GM23338 (cell line): ENCODE results near the gene TMEM139. TPM values are rescaled to one million over a fixed set of nuclear protein-coding genes. Genes with fewer than 3 reads are reported as not detected.

Source experiments
- ATAC-seq: fragments of 200-7000 bp; cut with Tn5 transposase; 3 replicates; pipeline ENCODE4 v1.9.1; 2020
- DNase-seq: peaks from one replicate; pipeline ENCODE4 v3.0.0-alpha.2; 2015; ENCODE audit warnings: low spot score
- H2AFZ ChIP-seq: fragments of 200-600 bp; sonication (generic); 2 replicates; pipeline ENCODE4 v1.8.0; 2016; ENCODE audit warnings: antibody characterized with exemption, mild to moderate bottlenecking, moderate library complexity
- H3F3A ChIP-seq: fragments of 200-600 bp; sonication (generic); replicated peaks from 2 replicates; pipeline ENCODE4 v1.8.0; 2017; ENCODE audit warnings: antibody characterized with exemption, mixed run types, low read depth
- H3K27ac ChIP-seq: fragments of 200-600 bp; sonication (generic); 2 replicates; pipeline ENCODE4 v1.6.1; 2016; ENCODE audit warnings: low read depth
- H3K27me3 ChIP-seq: fragments of 200-600 bp; sonication (generic); 2 replicates; pipeline ENCODE4 v1.8.0; 2016; ENCODE audit warnings: mild to moderate bottlenecking, mixed run types, moderate library complexity; ENCODE audit not compliant: insufficient read depth
- H3K36me3 ChIP-seq: fragments of 200-600 bp; sonication (generic); 2 replicates; pipeline ENCODE4 v1.8.0; 2016; ENCODE audit warnings: mild to moderate bottlenecking; ENCODE audit not compliant: insufficient read depth
- H3K4me1 ChIP-seq: fragments of 200-600 bp; sonication (generic); 2 replicates; pipeline ENCODE4 v1.8.0; 2016; ENCODE audit warnings: mild to moderate bottlenecking, moderate library complexity; ENCODE audit not compliant: insufficient read depth
- H3K4me2 ChIP-seq: fragments of 200-600 bp; sonication (generic); 2 replicates; pipeline ENCODE4 v1.7.1; 2017; ENCODE audit warnings: mixed run types
- H3K4me3 ChIP-seq: fragments of 200-600 bp; sonication (generic); 2 replicates; pipeline ENCODE4 v1.6.1; 2016; ENCODE audit warnings: mixed run types
- H3K79me2 ChIP-seq: fragments of 200-600 bp; sonication (generic); replicated peaks from 2 replicates; pipeline ENCODE4 v1.8.0; 2017; ENCODE audit warnings: mild to moderate bottlenecking; ENCODE audit not compliant: insufficient read depth
- H3K9me2 ChIP-seq: fragments of 200-600 bp; sonication (generic); 2 replicates; pipeline ENCODE4 v1.8.0; 2017; ENCODE audit not compliant: insufficient read depth
- H4K20me1 ChIP-seq: fragments of 200-600 bp; sonication (generic); replicated peaks from 2 replicates; pipeline ENCODE4 v1.8.0; 2017; ENCODE audit warnings: mild to moderate bottlenecking; ENCODE audit not compliant: insufficient read depth
- H3K27ac Mint-ChIP-seq: 2 replicates; pipeline ENCODE4 v1.8.0; 2020; ENCODE audit warnings: inconsistent platforms, mild to moderate bottlenecking, moderate library complexity, mixed read lengths
- H3K27me3 Mint-ChIP-seq: 3 replicates; pipeline ENCODE4 v1.8.0; 2022; ENCODE audit warnings: low read depth, mild to moderate bottlenecking, moderate library complexity, mixed read lengths, inconsistent platforms; ENCODE audit not compliant: insufficient read depth, poor library complexity
- H3K36me3 Mint-ChIP-seq: 3 replicates; pipeline ENCODE4 v1.8.0; 2021; ENCODE audit warnings: low read depth, mild to moderate bottlenecking, inconsistent platforms, moderate library complexity, mixed read lengths
- H3K4me1 Mint-ChIP-seq: 3 replicates; pipeline ENCODE4 v1.8.0; 2020; ENCODE audit warnings: mild to moderate bottlenecking, inconsistent platforms, mixed read lengths
- H3K4me3 Mint-ChIP-seq: 3 replicates; pipeline ENCODE4 v1.8.0; 2021; ENCODE audit warnings: moderate library complexity, mild to moderate bottlenecking, inconsistent platforms, mixed read lengths
- H3K9me3 Mint-ChIP-seq: 3 replicates; pipeline ENCODE4 v1.8.0; 2020; ENCODE audit warnings: moderate library complexity, mild to moderate bottlenecking, inconsistent platforms, mixed read lengths
- CREB1 ChIP-seq: fragments of 250-450 bp; sonication (Bioruptor Pico); IDR thresholded peaks from 2 replicates; pipeline ENCODE4 v1.5.0; 2020; ENCODE audit warnings: low read depth, mild to moderate bottlenecking, moderate library complexity
- EZH2phosphoT487 ChIP-seq: fragments of 200-600 bp; sonication (generic); IDR thresholded peaks from one replicate; pipeline ENCODE4 v1.8.1; 2018; ENCODE audit warnings: antibody characterized with exemption; ENCODE audit not compliant: unreplicated experiment
- JUNB ChIP-seq: IDR thresholded peaks from one replicate; pipeline ENCODE4 v1.6.1; 2016; ENCODE audit warnings: antibody characterized with exemption; ENCODE audit not compliant: unreplicated experiment
- POLR2AphosphoS5 ChIP-seq: IDR thresholded peaks from 2 replicates; pipeline ENCODE4 v1.6.1; 2016; ENCODE audit warnings: antibody characterized with exemption, low read depth
- STAT1 ChIP-seq: IDR thresholded peaks from one replicate; pipeline ENCODE4 v1.6.1; 2016; ENCODE audit warnings: antibody characterized with exemption; ENCODE audit not compliant: unreplicated experiment
- ZNF331 ChIP-seq: fragments of 250-450 bp; sonication (Bioruptor Pico); IDR thresholded peaks from 2 replicates; pipeline ENCODE4 v1.5.0; 2020; ENCODE audit warnings: low read depth, mild to moderate bottlenecking, moderate library complexity
- polyA plus RNA-seq: library from polyadenylated mRNA; unstranded; fragments of >200 nt; fragmentation: Nextera tagmentation; extraction: Ambion mirVana; gene quantifications from 2 replicates; pipeline ENCODE4 v1.2.1, GENCODE V29; 2016
- total RNA-seq: library from RNA; depleted of rRNA; stranded (reverse); fragments of >200 nt; shearing (Covaris generic); gene quantifications from 2 replicates; pipeline ENCODE4 v1.2.3, GENCODE V29; 2014
- TF ChIP-seq, protein P1 (sequence below), 2 experiments: fragments of 200-600 bp in 1 of 2; sonication (generic) in 1 of 2; conservative IDR thresholded peaks; 2 replicates each; pipeline versions ENCODE4 v1.5.1 to v1.6.1; 2016 to 2017; ENCODE audit warnings: antibody characterized with exemption in 2 of 2, low read depth in 2 of 2, mild to moderate bottlenecking in 2 of 2, moderate library complexity in 1 of 2
- TF ChIP-seq, protein P2 (sequence below): IDR thresholded peaks from 2 replicates; pipeline ENCODE4 v1.6.1; 2016; ENCODE audit warnings: antibody characterized with exemption
- TF ChIP-seq, protein P3 (sequence below): fragments of 250-450 bp; sonication (Bioruptor Pico); IDR thresholded peaks from 2 replicates; pipeline ENCODE4 v1.5.0; 2020; ENCODE audit warnings: mild to moderate bottlenecking, moderate library complexity
- TF ChIP-seq, protein P4 (sequence below): IDR thresholded peaks from one replicate; pipeline ENCODE4 v1.6.1; 2018; ENCODE audit warnings: antibody characterized with exemption; ENCODE audit not compliant: unreplicated experiment

The TMEM139 gene
- total and polyA plus RNA-seq, 2 experiments from 2014 or later: 3.3 to 3.6 TPM

DNA sequence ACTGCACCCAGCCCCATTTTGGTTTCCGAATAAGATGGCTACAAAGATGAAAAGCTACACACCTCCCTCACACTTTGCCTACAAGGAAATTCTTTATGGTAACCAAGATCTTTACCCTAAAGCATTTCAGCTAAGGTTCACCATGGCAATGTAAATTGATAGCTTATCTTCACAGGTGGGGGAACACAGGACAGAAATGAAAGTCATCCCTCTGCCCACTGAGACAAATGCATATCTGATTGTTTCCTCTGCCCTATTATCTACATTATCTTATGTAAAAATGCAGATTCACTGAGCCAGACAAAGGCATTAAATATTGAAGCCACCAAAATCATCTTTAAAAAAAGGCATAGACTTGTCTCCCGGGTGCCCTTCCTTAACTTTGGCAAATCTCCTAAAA is 3.2 kb upstream of the TMEM139 start (continued):
- TF ChIP-seq, protein P1, sequence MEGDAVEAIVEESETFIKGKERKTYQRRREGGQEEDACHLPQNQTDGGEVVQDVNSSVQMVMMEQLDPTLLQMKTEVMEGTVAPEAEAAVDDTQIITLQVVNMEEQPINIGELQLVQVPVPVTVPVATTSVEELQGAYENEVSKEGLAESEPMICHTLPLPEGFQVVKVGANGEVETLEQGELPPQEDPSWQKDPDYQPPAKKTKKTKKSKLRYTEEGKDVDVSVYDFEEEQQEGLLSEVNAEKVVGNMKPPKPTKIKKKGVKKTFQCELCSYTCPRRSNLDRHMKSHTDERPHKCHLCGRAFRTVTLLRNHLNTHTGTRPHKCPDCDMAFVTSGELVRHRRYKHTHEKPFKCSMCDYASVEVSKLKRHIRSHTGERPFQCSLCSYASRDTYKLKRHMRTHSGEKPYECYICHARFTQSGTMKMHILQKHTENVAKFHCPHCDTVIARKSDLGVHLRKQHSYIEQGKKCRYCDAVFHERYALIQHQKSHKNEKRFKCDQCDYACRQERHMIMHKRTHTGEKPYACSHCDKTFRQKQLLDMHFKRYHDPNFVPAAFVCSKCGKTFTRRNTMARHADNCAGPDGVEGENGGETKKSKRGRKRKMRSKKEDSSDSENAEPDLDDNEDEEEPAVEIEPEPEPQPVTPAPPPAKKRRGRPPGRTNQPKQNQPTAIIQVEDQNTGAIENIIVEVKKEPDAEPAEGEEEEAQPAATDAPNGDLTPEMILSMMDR (conservative IDR thresholded peaks at IDR 0.05; ENCODE audit: low read depth in 2 of 2): no peak
- TF ChIP-seq CREB1 (CRISPR knock-in tag): no peak
- TF ChIP-seq, protein P2, sequence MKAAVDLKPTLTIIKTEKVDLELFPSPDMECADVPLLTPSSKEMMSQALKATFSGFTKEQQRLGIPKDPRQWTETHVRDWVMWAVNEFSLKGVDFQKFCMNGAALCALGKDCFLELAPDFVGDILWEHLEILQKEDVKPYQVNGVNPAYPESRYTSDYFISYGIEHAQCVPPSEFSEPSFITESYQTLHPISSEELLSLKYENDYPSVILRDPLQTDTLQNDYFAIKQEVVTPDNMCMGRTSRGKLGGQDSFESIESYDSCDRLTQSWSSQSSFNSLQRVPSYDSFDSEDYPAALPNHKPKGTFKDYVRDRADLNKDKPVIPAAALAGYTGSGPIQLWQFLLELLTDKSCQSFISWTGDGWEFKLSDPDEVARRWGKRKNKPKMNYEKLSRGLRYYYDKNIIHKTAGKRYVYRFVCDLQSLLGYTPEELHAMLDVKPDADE: no peak

DNA sequence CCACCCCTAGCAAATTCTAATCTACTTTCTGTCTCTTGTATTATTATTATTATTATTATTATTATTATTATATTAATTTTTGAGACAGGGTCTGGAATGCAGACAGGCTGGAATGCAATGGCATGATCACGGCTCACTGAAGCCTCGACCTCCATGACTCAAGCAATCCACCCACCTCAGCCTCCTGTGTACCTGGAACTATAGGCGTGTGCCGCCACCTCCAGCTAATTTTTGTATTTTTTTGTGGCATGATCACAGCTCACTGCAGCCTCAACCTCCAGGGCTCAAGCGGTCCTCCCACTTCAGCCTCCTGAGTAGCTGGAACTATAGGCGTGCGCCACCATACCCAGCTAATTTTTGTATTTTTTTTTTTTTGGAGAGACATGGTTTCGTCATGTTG is 2.6 kb upstream of the TMEM139 start:
- Mint-ChIP-seq H3K27me3 (peaks cover 29% of the 10 kb centered on the region), H3K4me3 (no peak overlapping the region), H3K9me3 (peaks cover 10% of the 10 kb centered on the region), H3K4me1 (peaks cover 35% of the 10 kb centered on the region), H3K36me3 (peaks cover 11% of the 10 kb centered on the region), H3K27ac (no peak overlapping the region)
- no peaks in the 10 kb centered on the region for H3K36me3 ChIP-seq
- no peak overlapping the region for H3K4me2 ChIP-seq
- peaks cover 18% of the 10 kb centered on the region for H3K27me3 ChIP-seq
- peaks cover 13% of the 10 kb centered on the region; the same call in 1 of the 2 replicates for H3F3A ChIP-seq
- H4K20me1 ChIP-seq: no peaks in the 10 kb centered on the region
- no peaks in the 10 kb centered on the region for H3K79me2 ChIP-seq
- H3K4me1 ChIP-seq: peaks cover 31% of the 10 kb centered on the region
- no peaks in the 10 kb centered on the region for H3K9me2 ChIP-seq
- no peak overlapping the region for H3K4me3 ChIP-seq
- no peak overlapping the region for H3K27ac ChIP-seq
- ATAC-seq (no peak), DNase-seq (no peak)
- no peak overlapping the region for H2AFZ ChIP-seq
- TF ChIP-seq ZNF331 (CRISPR knock-in tag): no peak
- TF ChIP-seq, protein P1 (conservative IDR thresholded peaks at IDR 0.05; ENCODE audit: low read depth in 2 of 2): no peak
- TF ChIP-seq JUNB: no peak
- TF ChIP-seq, protein P3, sequence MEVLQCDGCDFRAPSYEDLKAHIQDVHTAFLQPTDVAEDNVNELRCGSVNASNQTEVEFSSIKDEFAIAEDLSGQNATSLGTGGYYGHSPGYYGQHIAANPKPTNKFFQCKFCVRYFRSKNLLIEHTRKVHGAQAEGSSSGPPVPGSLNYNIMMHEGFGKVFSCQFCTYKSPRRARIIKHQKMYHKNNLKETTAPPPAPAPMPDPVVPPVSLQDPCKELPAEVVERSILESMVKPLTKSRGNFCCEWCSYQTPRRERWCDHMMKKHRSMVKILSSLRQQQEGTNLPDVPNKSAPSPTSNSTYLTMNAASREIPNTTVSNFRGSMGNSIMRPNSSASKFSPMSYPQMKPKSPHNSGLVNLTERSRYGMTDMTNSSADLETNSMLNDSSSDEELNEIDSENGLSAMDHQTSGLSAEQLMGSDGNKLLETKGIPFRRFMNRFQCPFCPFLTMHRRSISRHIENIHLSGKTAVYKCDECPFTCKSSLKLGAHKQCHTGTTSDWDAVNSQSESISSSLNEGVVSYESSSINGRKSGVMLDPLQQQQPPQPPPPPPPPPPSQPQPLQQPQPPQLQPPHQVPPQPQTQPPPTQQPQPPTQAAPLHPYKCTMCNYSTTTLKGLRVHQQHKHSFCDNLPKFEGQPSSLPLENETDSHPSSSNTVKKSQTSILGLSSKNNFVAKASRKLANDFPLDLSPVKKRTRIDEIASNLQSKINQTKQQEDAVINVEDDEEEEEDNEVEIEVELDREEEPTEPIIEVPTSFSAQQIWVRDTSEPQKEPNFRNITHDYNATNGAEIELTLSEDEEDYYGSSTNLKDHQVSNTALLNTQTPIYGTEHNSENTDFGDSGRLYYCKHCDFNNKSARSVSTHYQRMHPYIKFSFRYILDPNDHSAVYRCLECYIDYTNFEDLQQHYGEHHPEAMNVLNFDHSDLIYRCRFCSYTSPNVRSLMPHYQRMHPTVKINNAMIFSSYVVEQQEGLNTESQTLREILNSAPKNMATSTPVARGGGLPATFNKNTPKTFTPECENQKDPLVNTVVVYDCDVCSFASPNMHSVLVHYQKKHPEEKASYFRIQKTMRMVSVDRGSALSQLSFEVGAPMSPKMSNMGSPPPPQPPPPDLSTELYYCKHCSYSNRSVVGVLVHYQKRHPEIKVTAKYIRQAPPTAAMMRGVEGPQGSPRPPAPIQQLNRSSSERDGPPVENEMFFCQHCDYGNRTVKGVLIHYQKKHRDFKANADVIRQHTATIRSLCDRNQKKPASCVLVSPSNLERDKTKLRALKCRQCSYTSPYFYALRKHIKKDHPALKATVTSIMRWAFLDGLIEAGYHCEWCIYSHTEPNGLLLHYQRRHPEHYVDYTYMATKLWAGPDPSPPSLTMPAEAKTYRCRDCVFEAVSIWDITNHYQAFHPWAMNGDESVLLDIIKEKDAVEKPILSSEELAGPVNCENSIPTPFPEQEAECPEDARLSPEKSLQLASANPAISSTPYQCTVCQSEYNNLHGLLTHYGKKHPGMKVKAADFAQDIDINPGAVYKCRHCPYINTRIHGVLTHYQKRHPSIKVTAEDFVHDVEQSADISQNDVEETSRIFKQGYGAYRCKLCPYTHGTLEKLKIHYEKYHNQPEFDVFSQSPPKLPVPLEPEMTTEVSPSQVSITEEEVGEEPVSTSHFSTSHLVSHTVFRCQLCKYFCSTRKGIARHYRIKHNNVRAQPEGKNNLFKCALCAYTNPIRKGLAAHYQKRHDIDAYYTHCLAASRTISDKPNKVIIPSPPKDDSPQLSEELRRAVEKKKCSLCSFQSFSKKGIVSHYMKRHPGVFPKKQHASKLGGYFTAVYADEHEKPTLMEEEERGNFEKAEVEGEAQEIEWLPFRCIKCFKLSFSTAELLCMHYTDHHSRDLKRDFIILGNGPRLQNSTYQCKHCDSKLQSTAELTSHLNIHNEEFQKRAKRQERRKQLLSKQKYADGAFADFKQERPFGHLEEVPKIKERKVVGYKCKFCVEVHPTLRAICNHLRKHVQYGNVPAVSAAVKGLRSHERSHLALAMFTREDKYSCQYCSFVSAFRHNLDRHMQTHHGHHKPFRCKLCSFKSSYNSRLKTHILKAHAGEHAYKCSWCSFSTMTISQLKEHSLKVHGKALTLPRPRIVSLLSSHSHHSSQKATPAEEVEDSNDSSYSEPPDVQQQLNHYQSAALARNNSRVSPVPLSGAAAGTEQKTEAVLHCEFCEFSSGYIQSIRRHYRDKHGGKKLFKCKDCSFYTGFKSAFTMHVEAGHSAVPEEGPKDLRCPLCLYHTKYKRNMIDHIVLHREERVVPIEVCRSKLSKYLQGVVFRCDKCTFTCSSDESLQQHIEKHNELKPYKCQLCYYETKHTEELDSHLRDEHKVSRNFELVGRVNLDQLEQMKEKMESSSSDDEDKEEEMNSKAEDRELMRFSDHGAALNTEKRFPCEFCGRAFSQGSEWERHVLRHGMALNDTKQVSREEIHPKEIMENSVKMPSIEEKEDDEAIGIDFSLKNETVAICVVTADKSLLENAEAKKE (CRISPR knock-in tag): no peak
- no peak for TF ChIP-seq STAT1
- no peak for TF ChIP-seq EZH2phosphoT487
- no peak for TF ChIP-seq CREB1 (CRISPR knock-in tag)
- TF ChIP-seq, protein P4, sequence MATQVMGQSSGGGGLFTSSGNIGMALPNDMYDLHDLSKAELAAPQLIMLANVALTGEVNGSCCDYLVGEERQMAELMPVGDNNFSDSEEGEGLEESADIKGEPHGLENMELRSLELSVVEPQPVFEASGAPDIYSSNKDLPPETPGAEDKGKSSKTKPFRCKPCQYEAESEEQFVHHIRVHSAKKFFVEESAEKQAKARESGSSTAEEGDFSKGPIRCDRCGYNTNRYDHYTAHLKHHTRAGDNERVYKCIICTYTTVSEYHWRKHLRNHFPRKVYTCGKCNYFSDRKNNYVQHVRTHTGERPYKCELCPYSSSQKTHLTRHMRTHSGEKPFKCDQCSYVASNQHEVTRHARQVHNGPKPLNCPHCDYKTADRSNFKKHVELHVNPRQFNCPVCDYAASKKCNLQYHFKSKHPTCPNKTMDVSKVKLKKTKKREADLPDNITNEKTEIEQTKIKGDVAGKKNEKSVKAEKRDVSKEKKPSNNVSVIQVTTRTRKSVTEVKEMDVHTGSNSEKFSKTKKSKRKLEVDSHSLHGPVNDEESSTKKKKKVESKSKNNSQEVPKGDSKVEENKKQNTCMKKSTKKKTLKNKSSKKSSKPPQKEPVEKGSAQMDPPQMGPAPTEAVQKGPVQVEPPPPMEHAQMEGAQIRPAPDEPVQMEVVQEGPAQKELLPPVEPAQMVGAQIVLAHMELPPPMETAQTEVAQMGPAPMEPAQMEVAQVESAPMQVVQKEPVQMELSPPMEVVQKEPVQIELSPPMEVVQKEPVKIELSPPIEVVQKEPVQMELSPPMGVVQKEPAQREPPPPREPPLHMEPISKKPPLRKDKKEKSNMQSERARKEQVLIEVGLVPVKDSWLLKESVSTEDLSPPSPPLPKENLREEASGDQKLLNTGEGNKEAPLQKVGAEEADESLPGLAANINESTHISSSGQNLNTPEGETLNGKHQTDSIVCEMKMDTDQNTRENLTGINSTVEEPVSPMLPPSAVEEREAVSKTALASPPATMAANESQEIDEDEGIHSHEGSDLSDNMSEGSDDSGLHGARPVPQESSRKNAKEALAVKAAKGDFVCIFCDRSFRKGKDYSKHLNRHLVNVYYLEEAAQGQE: no peak
- no peak for TF ChIP-seq POLR2AphosphoS5
